SK-N-SH (cell line): ENCODE results near the gene MTARC1. TPM values are rescaled to one million over a fixed set of nuclear protein-coding genes. Genes with fewer than 3 reads are reported as not detected.

Source experiments
- CTCF ChIA-PET: fragments of 300-600, 350-600 bp; formaldehyde crosslinking; extraction: SDS; loops from one replicate; lab custom pipeline; 2021; lab: Yijun Ruan, JAX
- POLR2A ChIA-PET: fragments of 350-600 bp; sonication (Branson Sonifier 250); formaldehyde crosslinking; extraction: SDS; loops from one replicate; lab custom pipeline; 2020; ENCODE audit warnings: antibody characterized with exemption, inconsistent platforms; lab: Yijun Ruan, JAX
- DNase-seq: peaks from one replicate; pipeline ENCODE4 v3.0.0; 2012
- H2AFZ ChIP-seq: fragments of 200-600 bp; sonication (generic); 2 replicates; pipeline ENCODE4 v1.8.1; 2016; ENCODE audit warnings: antibody characterized with exemption, mild to moderate bottlenecking, low read depth
- H3F3A ChIP-seq: fragments of 200-600 bp; sonication (generic); replicated peaks from 2 replicates; pipeline ENCODE3; 2016; ENCODE audit warnings: antibody characterized with exemption, mild to moderate bottlenecking; ENCODE audit not compliant: insufficient read depth
- H3K27ac ChIP-seq, 2 experiments: fragments of 200-500 bp in 1 of 2; fragments of 200-600 bp in 1 of 2; sonication (Bioruptor generic) in 1 of 2; sonication (generic), shearing (Covaris generic) in 1 of 2; 2 replicates each; pipeline versions ENCODE4 v1.5.1 to v1.6.1; 2014 to 2016; ENCODE audit warnings: low read depth in 2 of 2, inconsistent platforms in 1 of 2, low read length in 1 of 2, mild to moderate bottlenecking in 1 of 2, mixed read lengths in 1 of 2
- H3K27me3 ChIP-seq: fragments of 200-600 bp; sonication (generic), shearing (Covaris generic); 2 replicates; pipeline ENCODE4 v1.6.1; 2016; ENCODE audit warnings: mixed run types; ENCODE audit not compliant: insufficient read depth
- H3K36me3 ChIP-seq, 2 experiments: fragments of 200-500 bp in 1 of 2; fragments of 200-600 bp in 1 of 2; sonication (Bioruptor generic) in 1 of 2; sonication (generic) in 1 of 2; replicated peaks in 1 of 2; 2 replicates each; pipeline versions ENCODE3 to v1.5.1; 2014 to 2016; ENCODE audit warnings: low read length in 1 of 2, mild to moderate bottlenecking in 1 of 2; ENCODE audit not compliant: insufficient read depth in 2 of 2, control insufficient read depth in 1 of 2
- H3K4me1 ChIP-seq, 2 experiments: fragments of 200-500 bp in 1 of 2; fragments of 200-600 bp in 1 of 2; sonication (Bioruptor generic) in 1 of 2; sonication (generic), shearing (Covaris generic) in 1 of 2; 2 replicates each; pipeline versions ENCODE4 v1.5.1 to v1.6.1; 2014 to 2016; ENCODE audit warnings: low read depth in 1 of 2, low read length in 1 of 2, mixed run types in 1 of 2; ENCODE audit not compliant: insufficient read depth in 2 of 2, control insufficient read depth in 1 of 2
- H3K4me2 ChIP-seq: fragments of 200-600 bp; sonication (generic), shearing (Covaris generic); 2 replicates; pipeline ENCODE4 v1.6.1; 2017; ENCODE audit warnings: mixed run types
- H3K4me3 ChIP-seq, 2 experiments: fragments of 200-500 bp in 1 of 2; fragments of 200-600 bp in 1 of 2; sonication (Bioruptor generic) in 1 of 2; sonication (generic), shearing (Covaris generic) in 1 of 2; 2 replicates each; pipeline versions ENCODE4 v1.5.1 to v1.8.1; 2014 to 2016; ENCODE audit warnings: low read depth in 2 of 2, inconsistent platforms in 1 of 2, low read length in 1 of 2, mild to moderate bottlenecking in 1 of 2, mixed read lengths in 1 of 2, moderate library complexity in 1 of 2
- H3K79me2 ChIP-seq: fragments of 200-600 bp; sonication (generic); 2 replicates; pipeline ENCODE4 v1.8.1; 2017; ENCODE audit warnings: mild to moderate bottlenecking; ENCODE audit not compliant: insufficient read depth
- H3K9ac ChIP-seq: fragments of 200-600 bp; sonication (generic); 2 replicates; pipeline ENCODE4 v1.6.1; 2017; ENCODE audit warnings: mixed run types
- H3K9me2 ChIP-seq: fragments of 200-600 bp; sonication (generic); 2 replicates; pipeline ENCODE4 v1.6.1; 2017; ENCODE audit warnings: mixed run types
- H3K9me3 ChIP-seq: fragments of 200-600 bp; sonication (generic); 2 replicates; pipeline ENCODE4 v1.6.1; 2017; ENCODE audit warnings: mixed run types, mild to moderate bottlenecking, moderate library complexity
- H4K20me1 ChIP-seq: fragments of 200-600 bp; sonication (generic); 2 replicates; pipeline ENCODE4 v1.6.1; 2017; ENCODE audit warnings: mild to moderate bottlenecking, mixed run types; ENCODE audit not compliant: insufficient read depth
- EP300 ChIP-seq, 2 experiments: IDR thresholded peaks; 2 replicates each; pipeline versions ENCODE4 v1.4.0 to v1.6.1; 2012; ENCODE audit warnings: borderline replicate concordance in 1 of 2, low read depth in 1 of 2, low read length in 1 of 2
- EZH2phosphoT487 ChIP-seq: fragments of 200-600 bp; sonication (generic); IDR thresholded peaks from 2 replicates; pipeline ENCODE4 v1.6.1; 2017; ENCODE audit warnings: low read depth, mixed run types, mild to moderate bottlenecking, antibody characterized with exemption, moderate library complexity, borderline replicate concordance
- GABPA ChIP-seq: IDR thresholded peaks from 2 replicates; pipeline ENCODE4 v1.4.0; 2012; ENCODE audit warnings: low read depth, mild to moderate bottlenecking
- MEF2A ChIP-seq: IDR thresholded peaks from 2 replicates; pipeline ENCODE4 v1.4.0; 2012; ENCODE audit warnings: low read depth, borderline replicate concordance
- MXI1 ChIP-seq: IDR thresholded peaks from 2 replicates; pipeline ENCODE4 v1.6.1; 2012; ENCODE audit warnings: mild to moderate bottlenecking, low read depth, low read length, improper control_type of control experiment
- POLR2AphosphoS5 ChIP-seq: IDR thresholded peaks from 2 replicates; pipeline ENCODE4 v1.6.1; 2012; ENCODE audit warnings: low read depth, low read length
- RCOR1 ChIP-seq: fragments of 150-350 bp; IDR thresholded peaks from 2 replicates; pipeline ENCODE4 v1.6.1; 2017; ENCODE audit warnings: antibody characterized with exemption, low read length
- RFX5 ChIP-seq: IDR thresholded peaks from 2 replicates; pipeline ENCODE4 v1.6.1; 2012; ENCODE audit warnings: mild to moderate bottlenecking, improper control_type of control experiment, low read length
- RXRA ChIP-seq: IDR thresholded peaks from 2 replicates; pipeline ENCODE4 v1.4.0; 2012; ENCODE audit warnings: low read depth, mild to moderate bottlenecking, borderline replicate concordance
- SIN3A ChIP-seq: IDR thresholded peaks from 2 replicates; pipeline ENCODE4 v1.6.1; 2012; ENCODE audit warnings: low read depth, mild to moderate bottlenecking, low read length, moderate library complexity, borderline replicate concordance
- TAF1 ChIP-seq: IDR thresholded peaks from 2 replicates; pipeline ENCODE4 v1.6.1; 2012; ENCODE audit warnings: low read depth, mild to moderate bottlenecking, low read length, moderate library complexity, borderline replicate concordance
- TCF12 ChIP-seq: IDR thresholded peaks from 2 replicates; pipeline ENCODE4 v1.4.0; 2012
- TEAD4 ChIP-seq: IDR thresholded peaks from 2 replicates; pipeline ENCODE4 v1.4.0; 2012; ENCODE audit warnings: mild to moderate bottlenecking, borderline replicate concordance; ENCODE audit not compliant: insufficient read depth
- YY1 ChIP-seq: IDR thresholded peaks from 2 replicates; pipeline ENCODE4 v1.4.0; 2012; ENCODE audit warnings: low read depth, mild to moderate bottlenecking
- WGBS: methylation state at CpG from one replicate; pipeline ENCODE4 v1.1.6; 2017; ENCODE audit warnings: low lambda C conversion rate; 5-methylcytosine and 5-hydroxymethylcytosine counted together
- polyA plus RNA-seq, 3 experiments: library from polyadenylated mRNA; depleted of rRNA; stranded (reverse); fragments of >200 nt; gene quantifications; 2 replicates each; pipeline ENCODE4 v1.2.3, GENCODE V29; 2012
- TF ChIP-seq, protein P1 (sequence below): fragments of 150-350 bp; IDR thresholded peaks from 2 replicates; pipeline ENCODE4 v1.6.1; 2016; ENCODE audit warnings: mild to moderate bottlenecking, low read depth, low read length
- TF ChIP-seq, protein P2 (sequence below): fragments of 200-600 bp; sonication (generic); IDR thresholded peaks from 2 replicates; pipeline ENCODE4 v1.6.1; 2017; ENCODE audit warnings: antibody characterized with exemption, mild to moderate bottlenecking, moderate library complexity
- TF ChIP-seq, protein P3 (sequence below): fragments of 150-350 bp; IDR thresholded peaks from 2 replicates; pipeline ENCODE4 v1.6.1; 2017; ENCODE audit warnings: antibody characterized with exemption, low read length, low read depth, borderline replicate concordance
- TF ChIP-seq, protein P4 (sequence below): IDR thresholded peaks from 2 replicates; pipeline ENCODE4; 2012
- TF ChIP-seq, protein P5 (sequence below): IDR thresholded peaks from 2 replicates; pipeline ENCODE4 v1.6.1; 2012; ENCODE audit warnings: mild to moderate bottlenecking, low read depth, low read length, moderate library complexity
- TF ChIP-seq, protein P6 (sequence below): IDR thresholded peaks from 2 replicates; pipeline ENCODE4 v1.4.0; 2012; ENCODE audit warnings: low read depth, borderline replicate concordance

MTARC1 gene
- polyA plus RNA-seq, 1 of the 3 experiments (the other 2 are of a cell fraction): 6.1 TPM

DNA sequence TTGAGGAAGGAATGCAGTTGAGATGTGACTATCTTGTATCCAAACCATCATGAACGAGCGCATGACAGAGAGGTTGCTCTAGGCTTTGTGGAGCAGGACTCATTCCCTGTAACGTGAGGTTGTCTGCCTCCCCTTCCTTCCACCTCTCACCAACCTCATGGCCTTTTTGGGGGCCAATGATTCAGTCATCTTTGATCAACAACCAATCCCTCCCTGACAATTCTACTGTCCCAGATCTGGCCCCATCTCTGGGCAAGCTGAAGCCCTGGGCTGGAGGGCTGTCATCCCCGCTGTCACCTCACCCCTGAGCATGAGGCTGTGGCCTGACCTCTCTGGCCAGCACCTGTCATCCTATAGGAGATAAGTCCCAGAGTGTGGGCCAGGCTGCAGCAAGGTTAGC lies 19.7 kb downstream of the MTARC1 start (continued):
- TF ChIP-seq, protein P1, sequence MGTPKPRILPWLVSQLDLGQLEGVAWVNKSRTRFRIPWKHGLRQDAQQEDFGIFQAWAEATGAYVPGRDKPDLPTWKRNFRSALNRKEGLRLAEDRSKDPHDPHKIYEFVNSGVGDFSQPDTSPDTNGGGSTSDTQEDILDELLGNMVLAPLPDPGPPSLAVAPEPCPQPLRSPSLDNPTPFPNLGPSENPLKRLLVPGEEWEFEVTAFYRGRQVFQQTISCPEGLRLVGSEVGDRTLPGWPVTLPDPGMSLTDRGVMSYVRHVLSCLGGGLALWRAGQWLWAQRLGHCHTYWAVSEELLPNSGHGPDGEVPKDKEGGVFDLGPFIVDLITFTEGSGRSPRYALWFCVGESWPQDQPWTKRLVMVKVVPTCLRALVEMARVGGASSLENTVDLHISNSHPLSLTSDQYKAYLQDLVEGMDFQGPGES: no peak
- TF ChIP-seq TAF1 (no peak), EP300 (IDR thresholded peaks at IDR 0.05; ENCODE audit: borderline replicate concordance in 1 of 2, low read depth in 1 of 2, low read length in 1 of 2) (no peak), MXI1 (no peak), RXRA (no peak)
- TF ChIP-seq, protein P2, sequence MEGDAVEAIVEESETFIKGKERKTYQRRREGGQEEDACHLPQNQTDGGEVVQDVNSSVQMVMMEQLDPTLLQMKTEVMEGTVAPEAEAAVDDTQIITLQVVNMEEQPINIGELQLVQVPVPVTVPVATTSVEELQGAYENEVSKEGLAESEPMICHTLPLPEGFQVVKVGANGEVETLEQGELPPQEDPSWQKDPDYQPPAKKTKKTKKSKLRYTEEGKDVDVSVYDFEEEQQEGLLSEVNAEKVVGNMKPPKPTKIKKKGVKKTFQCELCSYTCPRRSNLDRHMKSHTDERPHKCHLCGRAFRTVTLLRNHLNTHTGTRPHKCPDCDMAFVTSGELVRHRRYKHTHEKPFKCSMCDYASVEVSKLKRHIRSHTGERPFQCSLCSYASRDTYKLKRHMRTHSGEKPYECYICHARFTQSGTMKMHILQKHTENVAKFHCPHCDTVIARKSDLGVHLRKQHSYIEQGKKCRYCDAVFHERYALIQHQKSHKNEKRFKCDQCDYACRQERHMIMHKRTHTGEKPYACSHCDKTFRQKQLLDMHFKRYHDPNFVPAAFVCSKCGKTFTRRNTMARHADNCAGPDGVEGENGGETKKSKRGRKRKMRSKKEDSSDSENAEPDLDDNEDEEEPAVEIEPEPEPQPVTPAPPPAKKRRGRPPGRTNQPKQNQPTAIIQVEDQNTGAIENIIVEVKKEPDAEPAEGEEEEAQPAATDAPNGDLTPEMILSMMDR: no peak
- TF ChIP-seq, all 33 proteins: peak for 0

DNA sequence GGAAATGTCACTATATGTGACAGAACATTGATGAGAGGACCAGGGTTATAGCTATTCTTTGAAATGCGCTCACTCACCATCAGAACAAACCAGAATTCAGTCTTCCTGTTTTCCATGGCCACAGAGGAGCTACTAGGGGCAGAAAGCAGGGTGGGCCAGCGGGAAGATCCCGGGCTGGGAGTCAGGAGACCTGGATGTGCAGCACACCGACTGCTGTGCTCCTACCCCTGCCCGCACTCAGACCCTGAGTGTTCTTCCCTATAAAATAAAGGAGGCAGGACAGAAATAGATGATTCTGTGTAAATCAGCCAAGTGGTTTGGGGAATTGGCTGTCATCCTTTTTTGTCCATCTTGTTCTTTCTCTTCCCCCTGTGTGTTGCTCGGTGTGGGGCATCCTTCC lies 21.0 kb downstream of the MTARC1 start:
- no peaks in the 10 kb centered on the region for H3K27me3 ChIP-seq
- DNase-seq: no peak
- H2AFZ ChIP-seq: no peak overlapping the region
- H3K4me1 ChIP-seq: peaks cover 0 to 5% of the 10 kb centered on the region in 2 experiments; a peak in 1 of 4 replicates
- CTCF ChIA-PET: interaction anchor here (0.8 to 1.5 kb wide), 3 partner anchors 25 to 527 kb away, joined by 3 to 4 read pairs (median 3); no protein-coding TSS in a partner anchor
- 83% methylated on average over 6 of the region's 6 CpGs for WGBS
- H3K27ac ChIP-seq: no peak overlapping the region
- TF ChIP-seq TEAD4 (no peak), GABPA (no peak), SIN3A (no peak), RFX5 (no peak), YY1 (no peak), RCOR1 (no peak), MEF2A (no peak), EZH2phosphoT487 (no peak), EP300 (IDR thresholded peaks at IDR 0.05; ENCODE audit: borderline replicate concordance in 1 of 2, low read depth in 1 of 2, low read length in 1 of 2) (no peak), POLR2AphosphoS5 (no peak), TCF12 (no peak)
- TF ChIP-seq, protein P3, sequence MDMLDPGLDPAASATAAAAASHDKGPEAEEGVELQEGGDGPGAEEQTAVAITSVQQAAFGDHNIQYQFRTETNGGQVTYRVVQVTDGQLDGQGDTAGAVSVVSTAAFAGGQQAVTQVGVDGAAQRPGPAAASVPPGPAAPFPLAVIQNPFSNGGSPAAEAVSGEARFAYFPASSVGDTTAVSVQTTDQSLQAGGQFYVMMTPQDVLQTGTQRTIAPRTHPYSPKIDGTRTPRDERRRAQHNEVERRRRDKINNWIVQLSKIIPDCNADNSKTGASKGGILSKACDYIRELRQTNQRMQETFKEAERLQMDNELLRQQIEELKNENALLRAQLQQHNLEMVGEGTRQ: no peak
- TF ChIP-seq, protein P4, sequence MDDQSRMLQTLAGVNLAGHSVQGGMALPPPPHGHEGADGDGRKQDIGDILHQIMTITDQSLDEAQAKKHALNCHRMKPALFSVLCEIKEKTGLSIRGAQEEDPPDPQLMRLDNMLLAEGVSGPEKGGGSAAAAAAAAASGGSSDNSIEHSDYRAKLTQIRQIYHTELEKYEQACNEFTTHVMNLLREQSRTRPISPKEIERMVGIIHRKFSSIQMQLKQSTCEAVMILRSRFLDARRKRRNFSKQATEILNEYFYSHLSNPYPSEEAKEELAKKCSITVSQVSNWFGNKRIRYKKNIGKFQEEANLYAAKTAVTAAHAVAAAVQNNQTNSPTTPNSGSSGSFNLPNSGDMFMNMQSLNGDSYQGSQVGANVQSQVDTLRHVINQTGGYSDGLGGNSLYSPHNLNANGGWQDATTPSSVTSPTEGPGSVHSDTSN: no peak
- TF ChIP-seq, protein P5, sequence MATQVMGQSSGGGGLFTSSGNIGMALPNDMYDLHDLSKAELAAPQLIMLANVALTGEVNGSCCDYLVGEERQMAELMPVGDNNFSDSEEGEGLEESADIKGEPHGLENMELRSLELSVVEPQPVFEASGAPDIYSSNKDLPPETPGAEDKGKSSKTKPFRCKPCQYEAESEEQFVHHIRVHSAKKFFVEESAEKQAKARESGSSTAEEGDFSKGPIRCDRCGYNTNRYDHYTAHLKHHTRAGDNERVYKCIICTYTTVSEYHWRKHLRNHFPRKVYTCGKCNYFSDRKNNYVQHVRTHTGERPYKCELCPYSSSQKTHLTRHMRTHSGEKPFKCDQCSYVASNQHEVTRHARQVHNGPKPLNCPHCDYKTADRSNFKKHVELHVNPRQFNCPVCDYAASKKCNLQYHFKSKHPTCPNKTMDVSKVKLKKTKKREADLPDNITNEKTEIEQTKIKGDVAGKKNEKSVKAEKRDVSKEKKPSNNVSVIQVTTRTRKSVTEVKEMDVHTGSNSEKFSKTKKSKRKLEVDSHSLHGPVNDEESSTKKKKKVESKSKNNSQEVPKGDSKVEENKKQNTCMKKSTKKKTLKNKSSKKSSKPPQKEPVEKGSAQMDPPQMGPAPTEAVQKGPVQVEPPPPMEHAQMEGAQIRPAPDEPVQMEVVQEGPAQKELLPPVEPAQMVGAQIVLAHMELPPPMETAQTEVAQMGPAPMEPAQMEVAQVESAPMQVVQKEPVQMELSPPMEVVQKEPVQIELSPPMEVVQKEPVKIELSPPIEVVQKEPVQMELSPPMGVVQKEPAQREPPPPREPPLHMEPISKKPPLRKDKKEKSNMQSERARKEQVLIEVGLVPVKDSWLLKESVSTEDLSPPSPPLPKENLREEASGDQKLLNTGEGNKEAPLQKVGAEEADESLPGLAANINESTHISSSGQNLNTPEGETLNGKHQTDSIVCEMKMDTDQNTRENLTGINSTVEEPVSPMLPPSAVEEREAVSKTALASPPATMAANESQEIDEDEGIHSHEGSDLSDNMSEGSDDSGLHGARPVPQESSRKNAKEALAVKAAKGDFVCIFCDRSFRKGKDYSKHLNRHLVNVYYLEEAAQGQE: no peak
- TF ChIP-seq, protein P6, sequence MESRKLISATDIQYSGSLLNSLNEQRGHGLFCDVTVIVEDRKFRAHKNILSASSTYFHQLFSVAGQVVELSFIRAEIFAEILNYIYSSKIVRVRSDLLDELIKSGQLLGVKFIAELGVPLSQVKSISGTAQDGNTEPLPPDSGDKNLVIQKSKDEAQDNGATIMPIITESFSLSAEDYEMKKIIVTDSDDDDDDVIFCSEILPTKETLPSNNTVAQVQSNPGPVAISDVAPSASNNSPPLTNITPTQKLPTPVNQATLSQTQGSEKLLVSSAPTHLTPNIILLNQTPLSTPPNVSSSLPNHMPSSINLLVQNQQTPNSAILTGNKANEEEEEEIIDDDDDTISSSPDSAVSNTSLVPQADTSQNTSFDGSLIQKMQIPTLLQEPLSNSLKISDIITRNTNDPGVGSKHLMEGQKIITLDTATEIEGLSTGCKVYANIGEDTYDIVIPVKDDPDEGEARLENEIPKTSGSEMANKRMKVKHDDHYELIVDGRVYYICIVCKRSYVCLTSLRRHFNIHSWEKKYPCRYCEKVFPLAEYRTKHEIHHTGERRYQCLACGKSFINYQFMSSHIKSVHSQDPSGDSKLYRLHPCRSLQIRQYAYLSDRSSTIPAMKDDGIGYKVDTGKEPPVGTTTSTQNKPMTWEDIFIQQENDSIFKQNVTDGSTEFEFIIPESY: no peak
- H3K4me3 ChIP-seq: no peak overlapping the region
- no peaks in the 10 kb centered on the region for H3F3A ChIP-seq
- H3K9me3 ChIP-seq: no peaks in the 10 kb centered on the region
- H3K36me3 ChIP-seq: peaks cover 0 to 3% of the 10 kb centered on the region in 2 experiments
- no peaks in the 10 kb centered on the region for H3K79me2 ChIP-seq
- no peaks in the 10 kb centered on the region for H3K9me2 ChIP-seq
- no peak overlapping the region for H3K4me2 ChIP-seq
- H3K9ac ChIP-seq: no peak overlapping the region
- no peaks in the 10 kb centered on the region for H4K20me1 ChIP-seq
- POLR2A ChIA-PET: no interaction called here
